UCSD-AML1 (cell line): Measurements from ENCODE around the gene SMIM38.
"Not testable (repeated sequence)": the region's sequence is repeated elsewhere in the genome, so short reads cannot be mapped to it uniquely, and the experiment has no call there.

Source experiments
- DNase-seq: peaks from one replicate; lab custom pipeline; 2025; ENCODE audit not compliant: unreplicated experiment; lab: John Stamatoyannopoulos, UW

Gene SMIM38

DNA sequence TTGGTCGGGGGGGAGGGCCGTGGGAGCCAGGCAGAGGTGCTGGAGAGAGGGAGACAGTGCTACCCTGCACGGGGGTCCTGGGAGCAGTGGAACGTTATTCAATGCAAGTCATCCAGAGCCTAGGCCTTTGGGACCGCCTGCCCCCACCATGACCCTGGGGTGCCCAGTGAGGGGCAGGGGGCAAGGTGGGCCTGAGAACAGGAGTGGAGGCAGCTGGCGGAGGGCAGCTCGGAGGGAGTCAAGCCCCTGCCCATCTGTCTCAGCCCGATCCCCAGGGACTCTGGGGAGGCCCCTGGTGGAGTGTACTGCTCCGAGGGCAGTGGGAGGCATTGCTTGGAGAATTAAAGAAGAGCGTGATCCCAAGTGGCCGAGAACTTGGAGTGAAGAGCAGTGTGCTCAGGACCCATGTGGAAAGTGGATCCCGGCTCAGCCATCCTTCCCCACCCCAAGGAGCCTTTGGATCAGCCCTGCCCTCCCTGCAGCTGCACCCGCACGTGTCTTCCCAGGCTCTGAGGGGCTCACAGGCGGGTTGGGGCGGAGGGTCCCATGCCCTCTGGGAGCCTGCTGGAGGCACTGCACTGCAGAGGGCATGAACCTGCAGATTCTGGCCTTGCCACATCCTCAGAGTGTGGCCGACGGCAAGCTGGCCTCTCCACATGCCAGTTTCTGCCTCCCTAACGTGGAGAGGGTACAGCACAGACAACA lies 34.0 kb upstream of the SMIM38 start:
- DNase-seq, result no peak

DNA sequence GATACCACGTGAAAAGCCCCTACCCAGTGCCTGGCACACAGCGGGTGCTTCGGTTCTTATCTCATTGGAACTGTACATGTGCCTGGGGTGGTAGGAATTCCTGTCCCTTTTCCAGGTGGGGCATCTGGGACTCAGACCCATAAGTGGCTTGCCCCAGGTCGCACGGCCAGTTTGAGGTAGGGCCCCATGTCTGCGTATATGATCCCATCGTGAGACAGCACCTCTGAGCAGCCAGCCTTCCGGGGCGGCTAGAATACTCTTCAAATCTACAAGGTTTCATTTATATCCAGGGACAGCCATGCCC lies 33.5 kb upstream of the SMIM38 start:
- DNase-seq, result no peak

DNA sequence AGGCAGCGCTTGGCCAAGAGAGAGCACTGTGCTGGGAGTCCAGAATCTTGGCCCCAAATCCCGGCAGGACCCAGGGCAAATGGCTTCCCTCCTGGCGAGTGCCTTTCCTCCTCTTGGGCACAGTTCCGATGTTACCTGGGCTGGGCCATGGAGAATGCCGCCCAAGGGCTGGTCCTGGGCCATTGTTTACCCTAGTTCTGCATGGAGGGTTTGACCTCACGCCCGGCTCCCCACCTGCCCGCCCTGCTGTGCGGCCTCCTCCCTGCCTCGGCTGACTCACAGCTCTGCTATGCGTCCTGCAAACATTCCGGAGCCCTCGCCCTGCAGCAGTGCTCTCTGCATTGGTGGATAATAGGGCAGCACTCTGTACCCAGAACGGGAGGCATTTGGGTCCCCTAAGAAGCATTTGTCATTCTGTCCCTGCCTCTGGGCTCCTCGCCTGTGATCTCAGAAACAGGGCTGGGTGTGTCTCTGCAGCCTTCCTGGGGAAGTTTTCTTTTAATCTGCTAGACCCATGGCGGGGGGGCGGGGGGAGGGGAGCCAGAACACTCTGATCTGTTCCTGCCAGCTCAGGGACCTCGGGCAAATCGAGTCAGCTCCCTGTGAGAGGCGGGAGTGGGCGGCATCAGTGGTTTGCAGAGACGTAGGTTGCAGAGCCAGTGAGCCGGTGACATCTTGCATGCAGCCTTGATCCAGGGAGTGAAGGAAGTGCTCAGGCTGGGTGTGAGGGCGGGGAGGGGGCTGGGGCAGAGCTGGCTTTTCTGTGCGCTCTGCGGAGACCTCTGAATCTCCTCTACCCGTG lies 32.9 kb upstream of the SMIM38 start:
- no peak for DNase-seq

DNA sequence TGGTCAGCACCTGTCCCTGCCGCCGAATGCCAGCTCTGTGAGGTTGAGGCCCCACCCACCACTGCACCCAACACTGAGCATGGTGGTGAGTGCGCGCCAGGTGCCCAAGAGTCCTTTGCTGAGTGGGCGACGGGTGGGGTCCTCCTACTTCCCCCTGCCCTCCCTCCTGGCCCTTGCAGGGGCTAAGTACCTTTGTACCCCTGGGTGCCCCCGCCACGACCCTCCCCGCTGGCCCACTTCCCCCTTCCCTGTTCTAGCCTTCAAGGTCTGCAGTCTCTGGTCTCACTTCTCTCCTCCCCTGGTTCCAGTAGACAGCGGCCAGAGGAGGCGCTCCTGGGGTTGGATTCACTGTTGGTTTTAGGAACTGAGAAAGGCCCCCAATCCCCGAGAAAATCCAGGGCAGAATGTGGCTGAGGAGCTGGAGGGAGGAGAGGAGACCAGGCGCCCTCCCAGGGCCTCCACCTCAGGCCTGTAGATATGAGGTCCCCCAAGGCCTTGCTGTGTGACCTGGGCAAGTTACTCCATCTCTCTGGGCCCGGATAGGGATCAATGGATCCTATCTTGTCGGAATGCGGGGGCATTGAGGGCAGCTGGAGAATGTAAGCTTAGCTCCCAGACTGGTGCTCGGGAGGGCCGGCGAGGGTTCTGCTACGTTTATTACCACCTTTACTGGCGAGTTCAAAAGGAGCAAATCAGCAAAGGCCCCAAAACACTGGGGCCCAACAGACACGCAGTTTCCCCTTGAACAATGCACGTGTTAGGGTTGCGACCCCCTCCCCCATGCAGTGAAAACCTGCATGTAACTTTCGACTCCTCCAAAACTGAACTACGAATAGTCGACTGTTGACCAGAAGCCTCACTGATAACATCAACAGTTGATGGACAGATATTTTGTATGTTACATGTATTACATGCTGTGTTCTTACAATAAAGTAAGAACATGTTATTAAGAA lies 31.9 kb upstream of the SMIM38 start:
- no peak for DNase-seq

DNA sequence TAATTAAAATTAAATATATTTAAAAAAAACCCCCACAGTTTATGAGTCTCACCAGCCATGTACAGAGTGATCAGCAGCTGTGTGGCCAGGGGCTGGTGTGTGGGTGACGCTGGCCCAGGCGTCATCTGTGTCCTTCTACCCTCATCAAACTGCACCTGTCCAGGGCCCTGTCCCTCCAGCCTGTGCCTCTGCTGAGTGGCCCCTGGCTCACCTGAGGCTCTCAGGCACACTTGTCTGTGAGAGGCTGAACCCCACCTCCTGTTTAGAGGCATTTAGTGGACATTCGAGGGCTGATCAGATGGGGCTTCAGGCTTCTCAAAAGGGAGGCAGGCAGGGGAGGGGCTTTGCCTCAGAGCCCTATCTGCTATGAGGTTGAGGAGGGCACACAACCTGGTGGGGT lies 29.9 kb upstream of the SMIM38 start:
- no peak for DNase-seq

DNA sequence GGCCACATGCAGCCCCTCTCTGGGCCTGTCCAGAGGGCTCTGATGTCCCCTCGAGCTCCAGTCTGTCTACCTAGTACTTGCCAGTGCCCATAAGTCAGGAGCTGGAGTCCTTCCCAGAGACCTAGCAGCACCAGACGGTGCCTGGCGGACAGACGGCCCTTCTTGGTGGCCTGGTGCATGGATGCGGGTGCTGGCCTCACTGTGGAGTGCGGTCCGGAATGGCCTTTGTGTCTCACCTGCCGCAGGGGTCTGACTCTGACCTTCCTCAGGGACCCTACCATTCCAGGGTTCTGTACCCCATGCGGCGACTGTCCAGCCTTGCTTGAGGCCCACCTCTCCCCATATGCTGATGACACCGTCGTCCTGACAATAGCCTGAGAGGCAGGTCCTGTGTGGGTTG lies 29.4 kb upstream of the SMIM38 start:
- DNase-seq, result no peak

DNA sequence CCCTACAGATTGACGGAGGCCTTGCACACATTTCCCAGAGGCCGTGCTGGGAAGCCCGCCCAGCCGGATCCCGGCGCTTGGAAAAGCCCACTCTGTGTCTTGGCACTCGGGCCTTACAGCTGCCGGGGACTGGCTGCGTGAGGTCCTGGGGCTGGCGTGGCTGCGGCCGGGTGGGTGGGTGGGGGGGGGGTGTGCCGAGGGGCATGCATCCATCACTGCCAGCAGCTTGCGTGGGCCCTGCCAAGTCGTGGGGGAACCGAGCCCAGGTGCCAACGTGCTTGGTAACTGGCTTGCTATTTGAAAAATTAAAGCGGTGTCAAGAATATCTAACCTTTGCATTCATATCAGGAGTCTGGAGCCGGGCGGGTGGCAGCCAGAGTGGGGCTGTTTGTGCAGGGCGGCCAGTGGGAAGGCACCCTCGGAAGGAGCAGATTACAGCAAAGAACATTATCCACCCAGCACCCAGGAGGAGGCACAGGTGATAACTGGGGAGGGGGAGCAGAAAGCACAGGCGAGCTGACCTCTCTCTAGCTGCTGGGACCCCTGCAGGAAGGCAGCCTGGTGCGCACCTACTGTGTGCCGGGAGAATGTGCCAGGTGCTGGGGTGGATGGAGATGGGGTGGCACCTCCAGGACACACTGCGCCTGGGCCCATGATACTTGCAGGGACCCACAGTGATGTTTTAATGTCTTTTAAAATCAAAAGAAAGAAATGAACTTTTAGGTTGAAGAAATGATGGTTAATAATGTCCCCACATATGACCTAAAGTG lies 28.5 kb upstream of the SMIM38 start:
- DNase-seq, result no peak

DNA sequence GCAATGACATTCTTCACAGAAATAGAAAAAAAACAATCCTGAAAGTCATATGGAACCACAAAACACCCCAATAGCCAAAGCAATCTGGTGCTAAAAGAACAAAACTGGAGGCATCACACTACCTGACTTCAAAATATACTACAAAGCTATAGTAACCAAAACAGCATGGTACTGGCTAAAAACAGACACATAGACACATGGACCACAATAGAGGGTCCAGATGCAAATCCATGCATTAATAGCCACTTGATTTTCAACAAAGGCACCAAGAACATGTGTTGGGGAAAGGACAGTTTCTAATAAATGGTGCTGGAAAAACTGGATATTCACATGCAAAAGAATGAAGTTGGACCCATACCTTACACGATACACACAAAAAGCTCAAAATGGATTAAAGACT lies 27.9 kb upstream of the SMIM38 start:
- DNase-seq, result no peak

DNA sequence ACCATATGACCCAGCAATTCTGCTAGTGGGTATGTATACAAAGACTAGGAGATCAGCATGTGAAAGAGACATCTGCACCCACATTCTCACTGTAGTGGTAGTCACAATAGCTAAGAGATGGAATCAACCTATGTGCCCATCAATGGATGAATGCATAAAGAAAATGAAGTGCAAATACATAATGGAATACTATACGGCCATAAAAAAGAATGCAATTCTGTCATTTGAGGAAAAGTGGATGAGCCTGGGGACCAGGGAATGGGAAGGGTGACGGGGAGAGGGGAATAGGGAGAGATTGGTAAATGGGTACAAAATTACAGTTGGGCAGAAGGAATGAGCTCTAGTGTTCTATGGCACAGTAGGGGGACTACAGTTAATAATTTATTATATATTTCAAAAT lies 26.7 kb upstream of the SMIM38 start:
- no peak for DNase-seq

DNA sequence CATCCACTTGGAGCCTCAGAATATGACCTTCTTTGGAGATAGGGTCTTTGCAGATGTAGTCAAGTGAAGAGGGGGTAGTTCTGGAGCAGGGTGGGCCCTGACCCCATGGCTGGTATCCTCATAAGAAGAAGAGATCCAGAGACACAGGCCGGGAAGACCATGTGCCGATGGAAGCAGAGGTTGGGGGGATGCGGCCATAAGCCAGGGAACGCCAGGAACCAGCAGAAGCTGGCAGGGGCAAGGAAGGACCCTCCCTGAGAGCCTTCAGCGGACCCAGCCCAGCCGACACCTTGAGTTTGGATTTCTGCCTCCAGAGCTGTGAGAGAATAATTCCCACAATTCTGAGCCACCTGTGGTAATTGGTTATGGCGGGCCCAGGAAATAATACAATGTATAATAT lies 26.1 kb upstream of the SMIM38 start:
- DNase-seq, result no peak

DNA sequence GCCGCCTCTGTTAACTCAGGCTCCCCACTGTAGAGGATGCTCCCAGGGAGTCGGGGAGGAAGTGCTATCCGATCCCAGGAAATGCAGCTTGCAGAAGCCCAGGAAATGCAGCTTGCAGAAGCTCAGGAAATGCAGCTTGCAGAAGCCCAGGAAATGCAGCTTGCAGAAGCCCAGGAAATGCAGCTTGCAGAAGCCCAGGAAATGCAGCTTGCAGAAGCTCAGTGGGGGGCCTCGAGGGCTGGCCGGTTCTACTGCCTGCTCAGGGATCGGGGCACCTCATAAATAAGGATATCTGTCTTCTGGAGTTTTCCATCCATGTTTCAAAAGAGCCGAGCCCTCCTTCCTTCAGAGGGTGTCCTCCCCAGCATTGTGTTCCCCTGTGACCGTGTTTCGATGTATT lies 25.1 kb upstream of the SMIM38 start:
- no peak for DNase-seq

DNA sequence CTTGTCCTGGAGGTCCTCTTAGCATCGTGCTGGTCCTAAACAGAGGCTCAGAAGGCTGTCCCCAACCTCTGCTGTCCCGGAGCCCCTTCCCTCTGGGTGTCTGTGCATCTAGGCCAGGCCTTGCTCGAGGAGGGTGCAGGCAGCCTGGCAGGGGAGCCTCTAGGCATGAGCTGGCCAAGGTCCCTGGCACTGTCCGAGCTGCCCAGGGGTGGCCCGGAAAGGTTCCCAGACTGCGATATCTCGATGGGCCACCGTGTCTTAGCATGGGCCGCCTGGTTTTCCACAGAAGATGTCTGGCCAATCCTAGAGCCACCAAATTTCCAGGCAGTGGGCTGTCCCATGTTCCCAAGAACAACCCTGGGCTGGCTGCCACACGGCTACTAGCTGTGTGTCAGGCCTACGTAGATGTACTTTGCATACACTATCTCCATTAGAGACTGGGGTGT lies 24.6 kb upstream of the SMIM38 start:
- no peak for DNase-seq

DNA sequence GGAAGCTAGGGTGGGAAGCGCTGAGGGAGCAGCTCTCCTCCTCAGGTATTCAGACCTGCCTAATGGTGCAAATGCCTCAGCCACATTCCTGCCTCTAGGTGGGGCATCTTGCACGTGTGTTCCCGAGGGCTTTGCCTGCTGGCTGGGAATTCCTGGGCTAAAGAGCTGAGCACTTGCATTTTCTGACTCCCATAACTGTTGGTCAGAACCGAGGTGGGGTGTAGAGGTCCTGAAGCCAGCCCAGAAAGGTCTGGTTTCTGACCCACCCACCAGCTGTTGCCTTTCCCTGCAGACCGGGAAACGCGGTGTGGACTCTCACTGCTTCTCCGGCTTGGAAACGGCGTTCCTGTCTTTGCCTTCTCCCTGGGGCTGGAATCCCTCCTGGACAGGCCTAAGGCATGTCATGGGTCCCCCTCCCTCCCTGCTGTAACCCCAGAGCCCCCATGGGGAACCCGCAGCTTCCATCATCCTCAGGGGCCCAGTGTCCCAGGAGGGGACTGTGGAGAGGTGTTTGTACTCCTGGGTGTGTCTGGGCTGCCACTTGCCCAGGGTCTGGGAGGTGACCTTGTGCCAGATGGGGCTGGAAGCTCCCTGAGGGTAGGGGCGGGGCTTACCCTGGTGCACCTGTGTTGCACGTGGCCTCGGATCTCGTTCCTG lies 24.0 kb upstream of the SMIM38 start:
- no peak for DNase-seq

DNA sequence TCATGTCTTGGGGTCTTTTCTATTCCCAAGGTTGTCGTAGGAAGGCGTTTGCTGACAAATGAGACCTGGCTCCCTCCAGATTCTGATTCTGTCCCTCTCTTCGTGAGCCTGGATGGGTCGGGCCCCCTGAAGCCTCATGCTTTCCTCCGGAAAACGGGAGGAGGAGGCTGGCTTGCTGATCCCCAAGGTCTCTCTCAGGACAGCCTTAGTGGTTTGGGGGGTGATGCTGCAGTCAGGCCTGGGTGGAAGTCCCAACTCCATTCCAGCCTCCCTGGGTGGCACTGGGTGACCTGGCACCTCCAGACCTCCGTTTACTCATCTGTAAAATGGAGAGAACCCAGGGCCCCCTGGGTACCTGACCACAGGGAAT lies 23.4 kb upstream of the SMIM38 start:
- no peak for DNase-seq

DNA sequence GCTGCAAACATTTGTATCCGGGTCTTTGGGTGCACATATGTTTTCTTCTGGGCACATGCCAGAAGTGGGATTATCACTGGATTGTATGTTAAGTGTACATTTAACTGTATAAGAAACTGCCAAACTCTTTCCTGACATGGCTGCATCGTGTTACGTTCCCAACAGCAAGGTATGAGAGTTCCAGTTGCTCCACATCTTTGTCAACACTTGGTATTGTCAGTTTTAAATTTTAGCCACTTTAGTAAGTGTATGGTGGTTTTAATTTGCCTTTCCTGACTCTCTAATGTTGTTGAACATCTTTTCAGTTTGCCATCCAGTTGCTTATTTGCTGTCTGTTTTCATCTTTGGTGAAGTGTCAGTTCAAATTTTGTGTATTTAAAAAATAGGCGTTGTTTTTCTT lies 22.5 kb upstream of the SMIM38 start:
- DNase-seq, result no peak

DNA sequence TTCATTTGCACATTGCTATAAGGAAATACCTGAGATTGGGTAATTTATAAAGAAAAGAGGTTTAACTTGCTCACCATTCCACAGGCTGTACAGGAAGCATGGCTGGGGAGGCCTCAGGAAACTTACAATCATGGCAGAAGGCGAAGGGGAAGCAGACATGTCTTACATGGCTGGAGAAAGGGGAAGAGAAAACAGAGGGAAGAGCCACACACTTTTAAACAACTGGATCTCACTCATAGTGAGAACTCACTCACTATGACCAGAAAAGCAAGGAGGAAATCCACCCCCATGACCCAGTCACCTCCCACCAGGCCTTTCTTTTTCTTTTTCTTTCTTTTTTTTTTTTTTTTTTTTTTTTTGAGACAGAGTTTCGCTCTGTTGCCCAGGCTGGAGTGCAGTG lies 21.6 kb upstream of the SMIM38 start:
- DNase-seq, result not testable (repeated sequence)

DNA sequence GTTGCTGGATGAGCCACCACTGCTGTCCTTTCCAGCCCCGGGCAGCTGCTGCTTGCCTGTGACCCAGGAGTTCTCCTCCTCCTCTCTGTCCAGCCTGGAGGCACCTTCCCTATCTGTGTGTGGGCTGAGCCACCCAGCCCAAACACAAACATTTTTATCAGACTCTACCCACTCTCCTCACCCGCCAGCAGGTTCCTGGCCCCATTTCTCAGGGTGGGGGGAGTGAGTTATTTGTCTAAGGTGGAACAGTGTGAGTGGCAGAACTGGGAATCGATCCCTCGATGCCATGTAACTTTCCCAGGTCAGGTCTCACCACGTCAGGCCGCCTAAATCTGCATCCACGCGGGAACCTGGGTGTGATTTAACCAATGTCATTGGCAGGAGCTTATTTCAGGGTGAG lies 20.8 kb upstream of the SMIM38 start:
- DNase-seq, result no peak

DNA sequence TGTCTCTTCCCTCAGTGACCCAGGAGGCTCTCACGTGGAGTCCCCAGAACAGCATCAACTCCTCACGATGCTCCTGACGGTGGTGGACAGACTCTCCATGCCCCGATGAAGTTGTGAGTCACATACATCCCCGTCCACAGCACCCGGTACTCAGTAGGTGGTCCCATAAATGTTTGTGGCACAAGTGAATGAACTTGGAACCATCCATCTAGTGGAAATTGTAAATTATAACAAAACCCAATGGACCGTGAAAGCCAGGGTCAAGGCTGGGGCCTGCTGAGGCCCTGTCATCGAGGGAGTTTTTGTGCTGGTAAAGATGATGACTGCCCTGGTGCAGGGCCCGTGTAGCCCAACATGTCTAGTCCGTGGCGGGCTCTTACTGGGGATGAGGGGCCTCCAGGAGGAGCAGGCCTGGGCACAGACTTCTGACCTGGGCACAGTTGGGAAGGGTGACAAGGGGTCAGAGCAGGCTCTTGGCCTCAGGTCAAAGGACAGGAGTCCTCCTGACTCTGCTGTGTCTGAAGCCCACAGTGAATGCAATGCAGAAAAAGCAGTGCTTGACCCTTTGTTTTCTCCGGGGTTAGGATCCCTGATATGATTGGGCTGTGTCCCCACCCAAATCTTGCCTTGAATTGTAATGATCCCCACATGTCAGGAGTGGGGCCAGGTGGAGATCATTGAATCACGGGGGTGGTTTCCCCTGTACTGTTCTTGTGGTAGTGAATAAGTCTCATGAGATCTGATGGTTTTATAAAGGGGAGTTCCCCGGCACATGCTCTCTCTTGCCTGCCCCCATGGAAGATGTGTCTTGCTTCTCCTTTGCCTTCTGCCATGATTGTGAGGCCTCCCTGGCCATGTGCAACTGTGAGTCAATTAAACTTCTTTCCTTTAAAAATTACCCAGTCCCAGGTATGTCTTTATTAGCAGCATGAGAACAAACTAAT lies 20.0 kb upstream of the SMIM38 start:
- no peak for DNase-seq

DNA sequence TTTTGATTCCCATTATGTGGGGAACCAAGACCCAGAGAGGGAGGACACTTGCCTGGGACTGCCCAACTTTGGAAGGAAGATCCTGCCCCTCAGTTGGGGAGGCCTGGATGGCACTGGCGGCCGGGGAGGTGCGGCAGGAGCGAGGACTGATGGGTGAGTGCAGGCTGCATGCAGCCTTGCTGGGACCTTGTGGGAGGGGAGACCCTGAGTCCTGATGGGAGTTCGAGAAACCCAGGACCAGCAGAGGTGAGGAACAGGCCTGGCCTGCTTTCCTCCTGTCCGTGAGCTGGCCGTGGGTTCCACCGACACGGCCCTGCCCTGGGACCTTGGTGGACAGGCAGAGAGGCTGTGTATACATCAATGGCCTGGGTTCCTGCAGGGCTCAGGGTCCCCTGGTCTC lies 19.3 kb upstream of the SMIM38 start:
- no peak for DNase-seq
